KBM-7 (cell line): ENCODE measurements around the gene HSPB7.

Experiments
- DNase-seq: peaks from one replicate; pipeline ENCODE4 v3.0.0-alpha.2; 2015
- in situ Hi-C: fragments of 300-500 bp; cut with MboI; formaldehyde crosslinking; loops from 2 replicates; pipeline ENCODE4 v1.14.3; 2020; ENCODE audit warnings: low sequenced_read_pairs, low pct_unique_long_range_greater_than_20kb, mixed read lengths

Gene HSPB7

DNA sequence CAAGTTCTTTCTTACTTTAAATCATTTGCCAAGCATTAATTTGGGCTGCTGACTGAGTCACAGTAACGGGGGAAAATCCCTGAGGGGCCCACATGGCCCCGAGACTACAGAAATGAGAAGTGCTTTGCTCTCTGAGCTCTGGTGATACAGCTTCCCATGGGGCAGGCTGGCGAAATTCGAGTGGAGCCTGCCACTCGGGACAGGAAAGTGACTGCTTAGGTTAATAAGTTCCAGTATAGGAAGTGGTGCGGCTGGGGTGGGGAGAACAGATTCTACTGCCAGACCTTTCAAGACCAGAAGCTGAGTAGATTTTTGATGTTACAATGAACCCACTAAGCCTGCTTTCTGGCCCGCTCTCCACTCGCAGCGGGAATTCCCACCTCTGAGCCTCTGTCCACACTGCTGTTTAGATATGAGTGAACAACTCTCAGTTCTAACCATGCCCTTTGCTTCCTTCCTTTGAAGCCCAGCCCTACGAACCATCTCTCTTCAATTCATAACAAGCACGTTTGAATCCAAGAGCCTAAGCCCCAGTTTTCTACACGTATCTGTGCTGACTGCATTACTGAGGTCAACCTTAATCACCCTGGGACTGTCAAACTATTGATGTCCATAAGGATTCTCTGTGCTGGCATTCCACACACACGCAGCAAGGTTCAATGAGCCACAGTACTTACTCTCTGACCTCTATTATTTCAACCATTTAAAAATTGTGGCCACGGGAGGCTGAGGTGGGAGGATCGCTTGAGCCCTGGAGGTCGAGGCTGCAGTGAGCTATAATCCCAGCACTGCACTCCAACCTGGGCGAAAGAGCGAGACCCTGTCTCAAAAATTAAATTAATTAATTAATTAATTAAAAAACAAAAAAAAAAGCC, 51.5 kb downstream of the HSPB7 start:
- in situ Hi-C loops, result no loop called here
- peak; percentile 24 for DNase-seq

DNA sequence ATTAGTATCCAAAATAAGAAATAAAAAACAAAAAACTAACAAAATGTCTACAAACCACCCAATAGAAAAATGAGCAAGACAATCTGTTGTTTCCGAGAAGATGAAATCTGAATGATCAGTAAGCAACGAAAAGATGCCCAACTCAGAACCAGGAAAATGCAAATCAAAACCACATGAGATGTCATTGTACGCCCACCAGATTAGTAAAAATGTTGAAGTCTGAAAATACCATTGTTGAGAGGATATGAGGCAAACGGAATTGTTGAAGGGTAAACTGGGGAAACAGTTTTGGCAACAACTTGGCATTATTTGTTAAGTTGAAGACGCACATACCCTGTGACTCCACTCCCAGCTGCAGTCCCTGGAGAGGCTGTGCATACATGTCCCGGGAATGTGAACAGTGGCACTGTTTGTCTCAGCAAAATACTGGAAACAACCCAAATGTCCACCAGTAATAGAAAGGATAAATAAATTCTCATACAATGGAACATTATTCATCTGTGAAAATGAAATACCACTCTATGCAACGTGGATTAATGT, 52.5 kb downstream of the HSPB7 start:
- DNase-seq, result no peak
- in situ Hi-C loops, result no loop called here
